SK-N-MC (cell line): ENCODE results near the gene RNF214.
"Not testable (repeated sequence)": the region's sequence is repeated elsewhere in the genome, so short reads cannot be mapped to it uniquely, and the experiment has no call there.

Experiments used
- DNase-seq: peaks from one replicate; pipeline ENCODE4 v3.0.0-alpha.2; 2011; ENCODE audit warnings: low read depth, low spot score
- H3K27ac ChIP-seq: fragments of 200-600 bp; sonication (generic); 2 replicates; pipeline ENCODE4 v1.5.1; 2016; ENCODE audit warnings: mixed run types
- H3K36me3 ChIP-seq: fragments of 200-600 bp; sonication (generic); 2 replicates; pipeline ENCODE4 v1.6.1; 2017; ENCODE audit warnings: antibody characterized with exemption, low read length, mixed read lengths; ENCODE audit not compliant: insufficient read depth
- H3K4me3 ChIP-seq: fragments of 200-600 bp; sonication (generic); 2 replicates; pipeline ENCODE4 v1.5.1; 2016
- H3K9ac ChIP-seq: fragments of 200-600 bp; sonication (generic); 2 replicates; pipeline ENCODE4 v1.8.0; 2017; ENCODE audit warnings: mixed run types, mixed read lengths; ENCODE audit not compliant: insufficient read length
- H3K9me3 ChIP-seq: fragments of 200-600 bp; sonication (generic); 2 replicates; pipeline ENCODE4 v1.6.1; 2017; ENCODE audit warnings: low read depth, mild to moderate bottlenecking, antibody characterized with exemption, low read length, moderate library complexity, mixed read lengths
- EZH2 ChIP-seq: fragments of 200-600 bp; sonication (generic); IDR thresholded peaks from one replicate; pipeline ENCODE4 v1.6.1; 2017; ENCODE audit warnings: antibody characterized with exemption
- FOXP2 ChIP-seq: optimal IDR thresholded peaks from 2 replicates; pipeline ENCODE3; 2011; ENCODE audit warnings: mild to moderate bottlenecking, moderate library complexity; ENCODE audit not compliant: insufficient read depth; ENCODE audit errors: extremely low read length, control extremely low read depth
- POLR2AphosphoS5 ChIP-seq: IDR thresholded peaks from 2 replicates; pipeline ENCODE4 v1.6.1; 2012; ENCODE audit warnings: mild to moderate bottlenecking, low read depth, low read length, borderline replicate concordance

The RNF214 gene

DNA sequence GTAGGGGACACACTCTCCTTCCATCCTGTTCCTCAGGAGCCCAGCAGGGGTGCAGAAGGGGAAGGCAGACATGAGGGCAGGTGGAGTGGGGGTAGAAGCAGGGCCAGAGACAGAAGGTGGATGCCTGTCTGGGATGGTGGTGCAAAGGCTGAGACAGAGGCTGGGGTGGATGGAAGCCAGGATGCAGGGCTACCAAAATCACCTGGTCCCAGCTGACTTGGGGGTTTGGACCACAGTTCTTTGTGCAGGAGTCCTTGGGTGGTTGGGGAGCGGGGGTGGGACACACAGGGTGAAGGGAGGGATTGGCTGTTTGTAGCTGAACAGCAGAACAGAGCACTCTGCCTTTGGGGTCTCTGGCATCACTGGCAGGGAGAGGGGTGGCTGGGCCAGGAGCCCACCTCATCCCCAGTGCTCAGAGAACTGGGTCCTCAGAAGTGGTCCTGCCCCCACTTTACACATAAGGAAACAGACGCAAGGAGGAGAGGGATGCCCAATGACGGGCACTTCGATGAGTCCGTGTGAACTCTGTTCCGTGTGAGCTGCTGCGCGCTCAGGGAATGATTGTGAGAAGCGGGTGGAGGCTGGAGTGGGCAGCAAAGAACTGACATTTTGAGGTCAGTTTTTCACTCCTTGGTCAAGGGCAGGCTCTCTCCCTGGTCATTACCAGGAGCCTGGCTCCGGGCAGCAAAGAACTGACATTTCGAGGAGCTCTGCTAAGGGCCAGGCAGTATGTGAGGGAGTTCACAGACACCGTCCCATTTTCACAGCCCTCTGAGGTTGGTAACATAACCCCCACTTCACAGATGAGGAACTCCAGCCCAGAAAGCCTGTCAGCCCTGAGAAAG is 31.4 kb upstream of the RNF214 start:
- no peak overlapping the region for H3K4me3 ChIP-seq

DNA sequence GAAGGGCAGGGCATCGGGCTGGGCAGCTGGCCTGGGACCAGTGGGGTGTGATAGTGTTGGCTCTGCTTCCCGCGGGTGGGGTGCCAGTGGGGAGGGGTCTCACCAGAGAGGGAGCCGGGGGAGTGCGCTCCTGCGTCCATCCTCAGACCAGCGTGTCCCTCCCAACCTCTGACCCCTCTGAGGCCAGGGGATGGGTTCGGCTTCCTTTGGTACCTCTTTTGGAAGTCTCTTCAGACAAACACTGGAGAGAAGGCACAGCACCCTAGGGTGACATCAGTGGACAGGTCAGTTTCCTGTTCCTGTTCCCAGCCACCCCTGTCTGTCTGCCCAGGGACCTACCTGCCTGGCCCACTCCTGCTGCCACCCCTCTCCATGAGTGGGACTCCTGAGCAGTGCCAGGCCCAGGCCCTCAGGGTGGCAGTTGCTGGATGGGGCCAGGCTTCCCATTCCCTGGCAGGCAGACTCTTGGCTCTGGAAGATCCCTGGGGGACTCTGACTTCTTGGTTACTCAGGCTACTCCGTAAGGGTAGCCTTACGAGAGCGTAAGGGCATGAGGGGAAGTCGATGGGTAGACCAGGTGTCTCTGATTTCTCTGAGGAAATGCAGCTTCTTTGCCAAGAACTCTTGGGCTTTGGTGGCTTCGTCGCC is 30.7 kb upstream of the RNF214 start:
- H3K27ac ChIP-seq, result no peak overlapping the region
- H3K9ac ChIP-seq, result no peak overlapping the region
- no peak overlapping the region for H3K4me3 ChIP-seq
- H3K36me3 ChIP-seq, result no peaks in the 10 kb centered on the region
- DNase-seq, result no peak
- TF ChIP-seq POLR2AphosphoS5 (no peak), EZH2 (no peak), FOXP2 (no peak)
- no peaks in the 10 kb centered on the region for H3K9me3 ChIP-seq

More for the DNA sequence above, 31.4 kb upstream of the RNF214 start:
- TF ChIP-seq POLR2AphosphoS5 (no peak), FOXP2 (no peak), EZH2 (no peak)
- H3K36me3 ChIP-seq, result no peaks in the 10 kb centered on the region
- DNase-seq, result no peak
- no peaks in the 10 kb centered on the region for H3K9me3 ChIP-seq
- H3K27ac ChIP-seq, result no peak overlapping the region
- H3K9ac ChIP-seq, result no peak overlapping the region

DNA sequence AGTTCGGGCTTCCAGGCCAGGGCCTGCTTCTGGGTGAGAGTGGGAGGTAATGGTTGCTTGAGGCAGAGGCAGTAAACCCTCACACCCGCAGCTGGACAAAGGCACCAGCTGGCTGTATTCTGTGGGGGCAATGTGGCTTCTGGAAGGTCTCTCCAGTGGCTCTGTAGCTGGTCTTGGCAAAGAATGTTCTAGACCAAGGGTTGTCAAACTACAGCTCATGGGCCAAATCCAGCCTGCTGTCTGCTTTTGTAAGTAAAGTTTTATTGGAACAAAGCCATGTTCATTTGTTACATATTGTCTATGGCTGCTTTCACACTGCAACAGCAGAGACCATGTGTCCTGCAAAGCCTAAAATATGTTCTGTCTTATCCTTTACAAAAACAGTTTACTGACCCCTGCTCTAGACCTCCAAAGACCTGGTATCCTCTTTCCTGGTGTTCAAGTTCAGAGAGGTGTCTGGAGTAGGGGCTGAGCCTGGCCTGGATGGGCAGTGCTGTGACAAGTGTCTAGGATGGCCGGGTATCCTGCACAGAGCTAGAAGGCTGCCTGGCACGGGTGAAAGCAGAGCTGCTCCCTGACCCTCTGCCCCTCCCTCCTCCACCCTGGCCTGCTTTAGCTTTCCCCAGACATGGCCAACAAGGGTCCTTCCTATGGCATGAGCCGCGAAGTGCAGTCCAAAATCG is 29.9 kb upstream of the RNF214 start:
- DNase-seq, result no peak
- Histone ChIP-seq H3K4me3 (no peak overlapping the region), H3K27ac (no peak overlapping the region), H3K36me3 (no peaks in the 10 kb centered on the region), H3K9me3 (no peaks in the 10 kb centered on the region), H3K9ac (no peak overlapping the region)
- TF ChIP-seq FOXP2 (no peak), POLR2AphosphoS5 (no peak), EZH2 (no peak)

DNA sequence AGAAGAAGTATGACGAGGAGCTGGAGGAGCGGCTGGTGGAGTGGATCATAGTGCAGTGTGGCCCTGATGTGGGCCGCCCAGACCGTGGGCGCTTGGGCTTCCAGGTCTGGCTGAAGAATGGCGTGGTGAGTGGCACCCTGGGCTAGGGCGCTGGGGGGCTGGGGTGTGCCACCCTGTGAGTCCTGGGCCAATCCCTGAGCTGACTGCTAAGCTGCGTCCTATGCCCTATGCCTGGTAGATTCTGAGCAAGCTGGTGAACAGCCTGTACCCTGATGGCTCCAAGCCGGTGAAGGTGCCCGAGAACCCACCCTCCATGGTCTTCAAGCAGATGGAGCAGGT is 29.4 kb upstream of the RNF214 start:
- H3K4me3 ChIP-seq, result no peak overlapping the region
- H3K36me3 ChIP-seq, result no peaks in the 10 kb centered on the region
- H3K9me3 ChIP-seq, result no peaks in the 10 kb centered on the region
- no peak overlapping the region for H3K9ac ChIP-seq
- no peak overlapping the region for H3K27ac ChIP-seq
- no peak for DNase-seq
- TF ChIP-seq EZH2, result no peak
- no peak for TF ChIP-seq FOXP2

DNA sequence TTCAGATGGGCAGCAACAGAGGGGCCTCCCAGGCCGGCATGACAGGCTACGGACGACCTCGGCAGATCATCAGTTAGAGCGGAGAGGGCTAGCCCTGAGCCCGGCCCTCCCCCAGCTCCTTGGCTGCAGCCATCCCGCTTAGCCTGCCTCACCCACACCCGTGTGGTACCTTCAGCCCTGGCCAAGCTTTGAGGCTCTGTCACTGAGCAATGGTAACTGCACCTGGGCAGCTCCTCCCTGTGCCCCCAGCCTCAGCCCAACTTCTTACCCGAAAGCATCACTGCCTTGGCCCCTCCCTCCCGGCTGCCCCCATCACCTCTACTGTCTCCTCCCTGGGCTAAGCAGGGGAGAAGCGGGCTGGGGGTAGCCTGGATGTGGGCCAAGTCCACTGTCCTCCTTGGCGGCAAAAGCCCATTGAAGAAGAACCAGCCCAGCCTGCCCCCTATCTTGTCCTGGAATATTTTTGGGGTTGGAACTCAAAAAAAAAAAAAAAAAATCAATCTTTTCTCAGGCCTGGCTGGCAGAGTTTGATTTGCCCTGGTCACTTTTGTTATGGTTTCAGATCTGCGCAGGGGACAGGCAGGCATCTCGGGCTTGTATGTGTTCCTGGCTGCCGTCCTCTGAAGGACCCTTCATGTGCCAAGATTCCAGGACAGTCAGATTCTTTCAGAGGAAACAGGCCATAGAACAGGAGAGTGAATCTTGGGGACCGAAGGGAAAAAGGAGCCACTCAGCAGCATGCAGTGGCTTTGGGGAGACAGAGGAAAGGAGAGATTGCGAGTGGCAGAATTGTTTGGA is 28.0 kb upstream of the RNF214 start:
- Histone ChIP-seq H3K9ac (no peak overlapping the region), H3K4me3 (no peak overlapping the region), H3K36me3 (no peaks in the 10 kb centered on the region), H3K27ac (no peak overlapping the region), H3K9me3 (no peaks in the 10 kb centered on the region)
- DNase-seq, result no peak
- TF ChIP-seq EZH2 (no peak), POLR2AphosphoS5 (no peak), FOXP2 (no peak)

DNA sequence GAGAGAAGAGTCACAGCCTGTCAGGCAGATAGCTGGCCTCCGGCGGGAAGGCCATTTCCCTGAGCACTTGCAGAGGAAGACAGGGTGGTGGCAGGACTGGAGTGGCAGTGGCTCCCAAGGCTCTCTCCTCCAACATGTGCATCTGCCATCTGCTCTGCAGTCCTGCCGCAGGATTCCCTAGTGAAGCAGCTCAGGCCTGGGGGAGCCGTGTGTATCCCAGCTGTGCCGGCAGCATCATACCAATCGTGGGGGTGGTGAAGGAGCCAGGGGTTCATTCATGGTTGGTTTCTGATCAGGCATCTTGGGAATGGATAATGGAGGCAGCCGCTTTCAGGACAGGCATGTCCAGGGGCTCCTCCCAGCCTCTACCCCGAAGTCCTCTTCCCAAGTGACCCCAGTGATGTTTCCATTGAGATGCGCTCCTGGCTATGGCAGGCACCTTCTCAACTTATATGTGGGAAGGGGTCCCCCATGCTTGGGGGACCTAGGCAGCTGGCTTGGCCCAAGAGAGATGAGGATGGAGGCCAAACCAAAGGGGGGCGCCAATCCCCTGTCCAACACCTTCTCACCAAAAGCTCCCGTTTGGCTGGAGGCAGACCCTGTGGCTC is 27.2 kb upstream of the RNF214 start:
- TF ChIP-seq POLR2AphosphoS5, result no peak
- no peak for TF ChIP-seq FOXP2
- no peak for TF ChIP-seq EZH2
- DNase-seq, result no peak
- H3K27ac ChIP-seq, result no peak overlapping the region

DNA sequence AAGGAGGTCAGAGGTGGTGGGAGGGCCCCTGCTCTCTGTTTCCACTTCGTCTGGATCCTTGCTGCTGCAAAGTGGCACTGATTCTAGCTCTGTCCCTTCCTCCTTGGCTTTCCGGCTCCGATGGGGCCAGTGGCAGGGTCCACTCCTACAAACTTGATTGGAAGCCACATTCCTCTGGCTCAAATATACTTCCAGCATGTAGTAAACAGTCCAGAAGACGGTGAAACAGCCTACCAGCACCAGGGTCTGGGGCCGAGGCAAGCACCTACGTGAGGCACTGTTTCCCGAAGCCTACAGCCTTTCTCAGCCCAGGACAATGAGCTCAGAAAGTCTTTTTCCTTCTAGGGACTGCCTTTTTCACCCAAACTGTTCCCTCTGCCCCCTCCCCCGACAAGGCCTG is 26.4 kb upstream of the RNF214 start:
- not testable (repeated sequence) for H3K27ac ChIP-seq, DNase-seq, H3K9ac ChIP-seq, H3K4me3 ChIP-seq, H3K9me3 ChIP-seq, H3K36me3 ChIP-seq

More for the DNA sequence above, 27.2 kb upstream of the RNF214 start:
- Histone ChIP-seq H3K4me3 (no peak overlapping the region), H3K9ac (no peak overlapping the region), H3K9me3 (no peaks in the 10 kb centered on the region), H3K36me3 (no peaks in the 10 kb centered on the region)

DNA sequence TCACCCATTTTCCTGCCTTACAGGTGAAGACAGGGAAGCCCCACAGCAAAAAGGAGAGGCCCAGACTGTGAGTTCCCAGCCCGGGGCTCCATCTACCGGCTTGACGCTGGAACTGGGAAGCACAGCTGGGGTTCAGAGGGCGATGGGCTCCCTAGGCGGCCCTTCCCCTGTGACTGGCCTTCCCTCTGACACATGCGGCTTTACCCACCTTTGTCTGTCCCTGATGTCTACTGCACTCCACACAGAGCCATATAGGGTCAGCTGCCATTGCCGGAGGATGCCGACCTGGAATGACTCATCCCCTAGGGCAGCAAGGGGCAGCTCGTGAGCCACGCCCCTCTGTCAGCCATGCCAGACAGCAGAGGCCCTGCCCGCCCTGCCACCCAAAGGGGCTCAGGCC is 25.6 kb upstream of the RNF214 start:
- not testable (repeated sequence) for H3K36me3 ChIP-seq, H3K9ac ChIP-seq, H3K9me3 ChIP-seq

DNA sequence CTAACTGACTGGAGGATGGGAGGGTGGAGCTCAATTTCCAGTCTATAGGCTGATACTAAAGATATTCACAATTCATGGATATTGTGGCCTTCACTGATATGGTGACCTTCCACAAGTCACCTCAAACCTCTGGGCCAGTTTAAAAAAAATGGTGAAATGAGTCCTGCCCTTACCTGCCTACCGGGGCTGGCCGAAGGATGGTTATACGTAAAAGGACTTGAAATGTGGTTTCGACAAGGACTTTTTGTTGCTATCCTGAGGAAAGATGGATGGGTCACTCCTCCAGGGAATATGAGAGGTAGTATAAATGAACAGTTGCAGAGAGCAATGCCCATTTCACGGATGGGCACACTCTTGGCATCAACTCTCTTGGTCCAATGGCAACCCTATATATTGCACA is 25.0 kb upstream of the RNF214 start:
- DNase-seq, H3K36me3 ChIP-seq, H3K27ac ChIP-seq, H3K9ac ChIP-seq, H3K4me3 ChIP-seq, H3K9me3 ChIP-seq: not testable (repeated sequence)

More for the DNA sequence above, 25.6 kb upstream of the RNF214 start:
- H3K27ac ChIP-seq, H3K4me3 ChIP-seq, DNase-seq: not testable (repeated sequence)

DNA sequence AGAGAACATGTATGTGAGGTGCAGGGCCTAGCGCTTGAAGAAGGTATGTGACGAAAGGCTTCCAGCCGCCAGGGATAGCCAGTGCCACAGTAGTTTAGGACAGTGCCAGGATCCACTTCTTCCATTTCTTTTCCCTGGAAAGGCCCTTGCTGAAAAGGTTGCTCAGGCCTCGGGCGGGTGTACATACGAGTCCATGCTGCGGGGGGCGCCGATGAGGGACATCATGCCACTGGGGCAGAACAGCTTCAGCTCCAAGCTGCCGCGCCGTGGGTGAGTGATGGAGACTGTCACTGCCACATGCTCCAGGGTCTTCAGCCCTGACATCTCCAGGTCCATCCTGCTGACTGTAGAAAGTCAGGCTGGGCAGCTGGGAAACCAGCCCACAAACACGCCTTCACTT is 23.8 kb upstream of the RNF214 start:
- not testable (repeated sequence) for H3K27ac ChIP-seq

DNA sequence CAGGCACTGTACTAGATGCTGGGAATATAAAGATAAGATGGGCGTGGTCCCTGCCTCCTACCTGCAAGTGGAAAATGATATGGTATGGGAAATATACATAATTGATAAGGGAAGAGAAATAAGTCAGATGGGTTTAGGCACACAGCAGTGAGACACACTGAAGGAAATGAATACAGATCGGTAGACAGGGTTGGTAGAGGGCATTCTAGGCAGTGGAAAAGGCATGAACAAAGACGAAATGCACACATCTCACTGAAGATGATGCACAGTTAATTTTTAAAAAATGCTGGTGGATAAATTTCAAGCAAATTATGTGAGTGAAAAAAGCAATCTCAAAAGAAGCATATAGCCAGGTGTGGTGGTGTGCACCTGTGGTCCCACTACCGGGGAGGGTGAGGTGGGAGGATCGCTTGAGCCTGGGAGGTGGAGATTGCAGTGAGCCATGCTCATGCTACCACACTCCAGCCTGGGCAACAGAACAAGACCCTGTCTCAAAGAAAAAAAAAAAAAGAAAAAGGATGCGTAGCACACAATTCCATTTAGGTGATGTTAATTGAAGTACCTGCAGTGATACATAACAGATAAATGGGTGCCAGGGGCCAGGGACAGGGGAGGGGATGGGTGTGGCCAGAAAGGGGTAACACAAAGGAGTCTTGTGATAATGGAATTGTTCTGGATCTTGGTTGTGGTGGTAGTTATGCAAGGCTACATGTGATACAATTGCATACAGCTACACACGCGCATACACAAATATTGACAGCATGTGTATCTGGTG is 22.9 kb upstream of the RNF214 start:
- not testable (repeated sequence) for H3K4me3 ChIP-seq, H3K9ac ChIP-seq, H3K9me3 ChIP-seq, DNase-seq, H3K27ac ChIP-seq, H3K36me3 ChIP-seq

More for the DNA sequence above, 23.8 kb upstream of the RNF214 start:
- H3K9ac ChIP-seq, H3K4me3 ChIP-seq, H3K36me3 ChIP-seq, DNase-seq, H3K9me3 ChIP-seq: not testable (repeated sequence)
